ENCODE results near the gene PLTP.

PLTP gene

GRCh38 chr20:45857114-45857881 is 54.7 kb downstream of the PLTP start, which contains the start of the genes ACOT8 and ZSWIM3 (continued):
- TF ChIP-seq ZNF677 (tag by site-specific recombination; IDR thresholded peaks at IDR 0.05): no peak
- TF ChIP-seq ZNF48 (tag by site-specific recombination; IDR thresholded peaks at IDR 0.05): no peak

GRCh38 chr20:45853484-45853883 is 58.5 kb downstream of the PLTP start:
- peaks cover 0 to 35% of the 10 kb centered on the region in 2 experiments; a peak in 2 of 3 replicates for H3K36me3 ChIP-seq (ENCODE audit: control insufficient read depth in 2 of 2, insufficient read depth in 1 of 2, low read length in 2 of 2)
- ChIA-PET POLR2A (interaction anchor here (0.9 kb wide), 1 partner anchor 27 kb away, joined by 3 read pairs; the partner anchor contains the start of gene ZSWIM1), CTCF (no interaction called here)
- no peak overlapping the region for H3K4me3 ChIP-seq (ENCODE audit: low read depth, low read length)
- no peak overlapping the region for H3K27ac ChIP-seq (ENCODE audit: extremely low read depth, low read depth, low read length)
- no peaks in the 10 kb centered on the region for H3K9me3 ChIP-seq (ENCODE audit: control insufficient read depth, insufficient read depth, low read depth, low read length)
- no peaks in the 10 kb centered on the region for H3K4me1 ChIP-seq (ENCODE audit: control insufficient read depth, insufficient read depth, low read length)
- no peak for TF ChIP-seq ZSCAN4 (tag by site-specific recombination; IDR thresholded peaks at IDR 0.05)

- CTCF ChIA-PET: no interaction called here
- H3K4me3 ChIP-seq (ENCODE audit: low read depth, low read length): no peak overlapping the region
- POLR2A ChIA-PET: interaction anchor here (0.6 to 0.9 kb wide), 2 partner anchors 28 to 155 kb away, joined by 3 to 5 read pairs; partner anchors contain the start of gene ZSWIM1
- H3K27ac ChIP-seq (ENCODE audit: extremely low read depth, low read depth, low read length): no peak overlapping the region
- no peaks in the 10 kb centered on the region for H3K4me1 ChIP-seq (ENCODE audit: control insufficient read depth, insufficient read depth, low read length)
- H3K36me3 ChIP-seq (ENCODE audit: control insufficient read depth in 2 of 2, insufficient read depth in 1 of 2, low read length in 2 of 2): peaks cover 0 to 42% of the 10 kb centered on the region in 2 experiments; a peak in 2 of 3 replicates
- no peaks in the 10 kb centered on the region for H3K9me3 ChIP-seq (ENCODE audit: control insufficient read depth, insufficient read depth, low read depth, low read length)
- TF ChIP-seq ZNF19 (tag by site-specific recombination; IDR thresholded peaks at IDR 0.05; ENCODE audit: low read depth) (no peak), ZNF677 (tag by site-specific recombination; IDR thresholded peaks at IDR 0.05) (no peak), EGR2 (tag by site-specific recombination; IDR thresholded peaks at IDR 0.05; ENCODE audit: low read depth) (no peak), ZNF132 (tag by site-specific recombination; IDR thresholded peaks at IDR 0.05; ENCODE audit: borderline replicate concordance) (no peak), PRDM6 (tag by site-specific recombination; IDR thresholded peaks at IDR 0.05) (no peak), ZBTB11 (tag by site-specific recombination; conservative IDR thresholded peaks at IDR 0.05; ENCODE audit: low read depth) (no peak), IKZF3 (tag by site-specific recombination; IDR thresholded peaks at IDR 0.05) (no peak), HOXC10 (CRISPR knock-in tag; IDR thresholded peaks at IDR 0.05) (no peak), FEZF1 (tag by site-specific recombination; IDR thresholded peaks at IDR 0.05) (no peak), ZNF449 (tag by site-specific recombination; IDR thresholded peaks at IDR 0.05) (no peak), ZNF26 (tag by site-specific recombination; IDR thresholded peaks at IDR 0.05) (no peak), ZNF529 (tag by site-specific recombination; IDR thresholded peaks at IDR 0.05; ENCODE audit: insufficient replicate concordance) (no peak), ZNF514 (tag by site-specific recombination; IDR thresholded peaks at IDR 0.05) (no peak), ZNF660 (tag by site-specific recombination; IDR thresholded peaks at IDR 0.05) (no peak), ZSCAN16 (tag by site-specific recombination; IDR thresholded peaks at IDR 0.05) (no peak), ZNF639 (tag by site-specific recombination; IDR thresholded peaks at IDR 0.05) (no peak), ZNF366 (tag by site-specific recombination; conservative IDR thresholded peaks at IDR 0.05) (no peak), ZNF214 (tag by site-specific recombination; IDR thresholded peaks at IDR 0.05; ENCODE audit: borderline replicate concordance) (no peak), ZBTB7A (tag by site-specific recombination; IDR thresholded peaks at IDR 0.05; ENCODE audit: low read depth) (no peak)
Observed at GRCh38 chr20:45852326-45852725, 59.6 kb downstream of the PLTP start.
